A673 (cell line): Measurements from ENCODE around the gene PITX3. TPM values are rescaled to one million over a fixed set of nuclear protein-coding genes. Genes with fewer than 3 reads are reported as not detected.

ENCODE experiments used
- BruUV-seq: library from RNA; stranded (reverse); fragments of 400-500 nt; replicated peaks from 2 replicates; lab custom pipeline; 2021; lab: Mats Ljungman, UMichigan
- CTCF ChIA-PET: fragments of 300-600 bp; sonication (Branson Sonifier 250); formaldehyde crosslinking; loops from one replicate; lab custom pipeline; 2022; ENCODE audit warnings: antibody characterized with exemption; lab: Charles Lee
- POLR2A ChIA-PET: fragments of 300-600 bp; sonication (Branson Sonifier 250); formaldehyde crosslinking; loops from one replicate; lab custom pipeline; 2022; ENCODE audit warnings: antibody characterized with exemption; ENCODE audit not compliant: low non-redundant PET; lab: Charles Lee
- DNase-seq: peaks from one replicate; pipeline ENCODE4 v3.0.0-alpha.2; 2015; ENCODE audit warnings: low spot score
- H3K27ac ChIP-seq: fragments of 200-600 bp; sonication (generic); 2 replicates; pipeline ENCODE4 v1.5.1; 2016; ENCODE audit warnings: mixed run types, low read depth, mild to moderate bottlenecking, mixed read lengths, antibody characterized with exemption, low read length; ENCODE audit not compliant: poor library complexity, severe bottlenecking
- H3K27me3 ChIP-seq: fragments of 200-600 bp; sonication (generic); replicated peaks from 2 replicates; pipeline ENCODE4 v1.6.1; 2017; ENCODE audit warnings: mixed run types, low read depth, mild to moderate bottlenecking, mixed read lengths, antibody characterized with exemption, low read length; ENCODE audit not compliant: insufficient read depth, poor library complexity
- H3K36me3 ChIP-seq: fragments of 200-600 bp; sonication (generic); 2 replicates; pipeline ENCODE4 v1.6.1; 2016; ENCODE audit warnings: mixed run types, mild to moderate bottlenecking, mixed read lengths, antibody characterized with exemption, low read length; ENCODE audit not compliant: insufficient read depth, poor library complexity, severe bottlenecking
- H3K4me1 ChIP-seq: fragments of 200-600 bp; sonication (generic); 2 replicates; pipeline ENCODE4 v1.6.1; 2017; ENCODE audit warnings: mixed run types, mild to moderate bottlenecking, mixed read lengths, antibody characterized with exemption, low read length; ENCODE audit not compliant: insufficient read depth, poor library complexity, severe bottlenecking
- H3K4me3 ChIP-seq: fragments of 200-600 bp; sonication (generic); 2 replicates; pipeline ENCODE4 v1.5.1; 2016; ENCODE audit warnings: low read depth, mixed run types, mild to moderate bottlenecking, mixed read lengths, low read length; ENCODE audit not compliant: poor library complexity, severe bottlenecking
- H3K9me3 ChIP-seq: fragments of 200-600 bp; sonication (generic); 2 replicates; pipeline ENCODE4 v1.6.1; 2016; ENCODE audit warnings: mixed run types, low read depth, mild to moderate bottlenecking, mixed read lengths, antibody characterized with exemption, low read length; ENCODE audit not compliant: poor library complexity, severe bottlenecking
- CTCF ChIP-seq: fragments of 300-800, 200-600 bp; sonication (generic); conservative IDR thresholded peaks from 2 replicates; pipeline ENCODE4 v1.5.1; 2017; ENCODE audit warnings: low read depth, mild to moderate bottlenecking, antibody characterized with exemption, low read length, moderate library complexity, mixed read lengths
- EZH2 ChIP-seq: fragments of 200-600 bp; sonication (generic); IDR thresholded peaks from 2 replicates; pipeline ENCODE4 v1.6.1; 2017; ENCODE audit warnings: borderline replicate concordance, low read depth, mild to moderate bottlenecking, mixed read lengths, antibody characterized with exemption, low read length; ENCODE audit not compliant: poor library complexity, severe bottlenecking
- intact Hi-C: fragments of 100-400 bp; cut with micrococcal nuclease; formaldehyde crosslinking; loops from one replicate; pipeline ENCODE4 v1.10.0; 2022; ENCODE audit not compliant: unreplicated experiment
- total RNA-seq: library from RNA; stranded (reverse); gene quantifications from 2 replicates; pipeline ENCODE4 v1.2.3, GENCODE V29; 2021

PITX3 gene
- total RNA-seq, 1 experiment from 2014 or later: not detected

DNA sequence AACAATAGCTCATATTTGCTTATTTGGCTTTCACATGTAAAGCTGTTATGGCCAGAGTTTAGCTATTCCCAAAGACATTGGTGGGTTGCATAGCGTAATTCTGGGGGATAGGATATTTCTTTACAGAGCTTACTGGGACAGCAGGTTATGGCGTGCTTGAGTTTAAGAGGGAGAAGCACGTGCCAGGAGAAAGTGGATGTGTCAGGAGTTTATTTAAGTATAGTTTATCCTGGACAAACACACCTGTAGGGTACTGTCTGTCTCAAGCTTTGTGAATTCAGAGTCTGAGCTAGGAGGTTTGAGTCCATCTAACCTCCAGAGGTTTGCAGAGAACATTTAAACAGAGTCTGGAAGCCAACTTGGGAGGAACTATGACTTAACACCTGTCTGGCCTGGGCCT, 25.4 kb upstream of the PITX3 start:
- H3K27ac ChIP-seq: no peak overlapping the region
- H3K4me3 ChIP-seq: no peak overlapping the region
- H3K36me3 ChIP-seq: peaks cover 5% of the 10 kb centered on the region
- TF ChIP-seq EZH2 (no peak), CTCF (no peak)
- POLR2A ChIA-PET: no interaction called here
- no peaks in the 10 kb centered on the region for H3K9me3 ChIP-seq
- BruUV-seq: no TSS peak
- H3K4me1 ChIP-seq: peaks cover 12% of the 10 kb centered on the region
- CTCF ChIA-PET: no interaction called here
- DNase-seq: no peak
- no peaks in the 10 kb centered on the region for H3K27me3 ChIP-seq
- intact Hi-C loops: no loop called here

- ChIA-PET POLR2A (no interaction called here), CTCF (no interaction called here)
These were observed 23.1 kb upstream of the PITX3 start for GRCh38 chr10:102264371-102264770.

GRCh38 chr10:102262744-102263370, 21.5 kb upstream of the PITX3 start:
- Histone ChIP-seq H3K9me3 (no peaks in the 10 kb centered on the region), H3K4me3 (no peak overlapping the region), H3K27ac (no peak overlapping the region), H3K27me3 (no peaks in the 10 kb centered on the region), H3K4me1 (peaks cover 4% of the 10 kb centered on the region), H3K36me3 (peaks cover 24% of the 10 kb centered on the region)
- intact Hi-C loops: no loop called here
- no TSS peak for BruUV-seq
- ChIA-PET POLR2A (no interaction called here), CTCF (no interaction called here)
- DNase-seq: no peak
- no peak for TF ChIP-seq EZH2
- TF ChIP-seq CTCF: no peak

More at GRCh38 chr10:102264371-102264770, 23.1 kb upstream of the PITX3 start:
- no peaks in the 10 kb centered on the region for H3K27me3 ChIP-seq
- DNase-seq: no peak
- no TSS peak for BruUV-seq
- H3K27ac ChIP-seq: no peak overlapping the region
- TF ChIP-seq EZH2: no peak
- no peak for TF ChIP-seq CTCF
- no peaks in the 10 kb centered on the region for H3K9me3 ChIP-seq
- peaks cover 24% of the 10 kb centered on the region for H3K36me3 ChIP-seq
- peaks cover 12% of the 10 kb centered on the region for H3K4me1 ChIP-seq
- intact Hi-C loops: no loop called here
- H3K4me3 ChIP-seq: no peak overlapping the region
